H9 (cell line): ENCODE measurements around the gene MN1. TPM values are rescaled to one million over a fixed set of nuclear protein-coding genes. Genes with fewer than 3 reads are reported as not detected.

ENCODE experiments used
- DNase-seq: peaks from one replicate; pipeline ENCODE4 v3.0.0-alpha.2; 2017
- H2AFZ ChIP-seq: one replicate; pipeline ENCODE4 v1.6.1; 2013; ENCODE audit warnings: mild to moderate bottlenecking, low read length, control low read depth, moderate library complexity
- H2AK5ac ChIP-seq: 2 replicates; pipeline ENCODE4 v1.6.1; 2013; ENCODE audit warnings: low read length, control low read depth, mixed read lengths; ENCODE audit not compliant: insufficient read length
- H2BK120ac ChIP-seq: one replicate; pipeline ENCODE4 v1.6.1; 2013; ENCODE audit warnings: low read depth, mild to moderate bottlenecking, low read length, control low read depth, inconsistent platforms; ENCODE audit not compliant: poor library complexity, severe bottlenecking
- H2BK12ac ChIP-seq: 2 replicates; pipeline ENCODE4 v1.6.1; 2013; ENCODE audit warnings: low read length, control low read depth, mixed read lengths, low read depth; ENCODE audit not compliant: insufficient read length
- H2BK15ac ChIP-seq: 2 replicates; pipeline ENCODE4 v1.6.1; 2013; ENCODE audit warnings: low read depth, low read length, control low read depth
- H2BK20ac ChIP-seq: one replicate; pipeline ENCODE4 v1.6.1; 2013; ENCODE audit warnings: low read depth, mild to moderate bottlenecking, low read length, control low read depth, inconsistent platforms; ENCODE audit not compliant: poor library complexity, severe bottlenecking
- H2BK5ac ChIP-seq: 2 replicates; pipeline ENCODE4 v1.6.1; 2013; ENCODE audit warnings: low read length, control low read depth, mixed read lengths; ENCODE audit not compliant: insufficient read length
- H3K14ac ChIP-seq: 2 replicates; pipeline ENCODE4 v1.6.1; 2013; ENCODE audit warnings: low read length, control low read depth; ENCODE audit not compliant: insufficient read depth
- H3K18ac ChIP-seq: 2 replicates; pipeline ENCODE4 v1.6.1; 2013; ENCODE audit warnings: low read depth, mild to moderate bottlenecking, mixed read lengths, low read length, control low read depth; ENCODE audit not compliant: insufficient read length
- H3K23ac ChIP-seq: 2 replicates; pipeline ENCODE4 v1.6.1; 2013; ENCODE audit warnings: low read length, control low read depth, mixed read lengths, low read depth; ENCODE audit not compliant: insufficient read length
- H3K23me2 ChIP-seq: 2 replicates; pipeline ENCODE4 v1.6.1; 2013; ENCODE audit warnings: low read depth, mild to moderate bottlenecking, mixed read lengths, low read length, control low read depth; ENCODE audit not compliant: insufficient read length, poor library complexity, severe bottlenecking
- H3K27ac ChIP-seq: 2 replicates; pipeline ENCODE4 v1.5.1; 2013; ENCODE audit warnings: low read length, control low read depth, mixed read lengths, low read depth; ENCODE audit not compliant: insufficient read length
- H3K27me3 ChIP-seq: 2 replicates; pipeline ENCODE4 v1.6.1; 2013; ENCODE audit warnings: low read length, control low read depth, inconsistent platforms; ENCODE audit not compliant: insufficient read depth
- H3K4ac ChIP-seq: 2 replicates; pipeline ENCODE4 v1.6.1; 2013; ENCODE audit warnings: low read depth, mild to moderate bottlenecking, control low read depth, inconsistent platforms, low read length, moderate library complexity
- H3K4me1 ChIP-seq: 2 replicates; pipeline ENCODE4 v1.6.1; 2013; ENCODE audit warnings: low read length, control low read depth, inconsistent platforms; ENCODE audit not compliant: insufficient read depth
- H3K4me2 ChIP-seq: 2 replicates; pipeline ENCODE4 v1.6.1; 2013; ENCODE audit warnings: low read length, control low read depth, mixed read lengths; ENCODE audit not compliant: insufficient read length, insufficient read depth
- H3K56ac ChIP-seq: 2 replicates; pipeline ENCODE4 v1.6.1; 2013; ENCODE audit warnings: low read depth, mild to moderate bottlenecking, mixed read lengths, low read length, control low read depth; ENCODE audit not compliant: insufficient read length
- H3K79me1 ChIP-seq: 2 replicates; pipeline ENCODE4 v1.6.1; 2013; ENCODE audit warnings: low read depth, mild to moderate bottlenecking, moderate library complexity, low read length, control low read depth, inconsistent platforms; ENCODE audit not compliant: insufficient read depth, poor library complexity, severe bottlenecking
- H3K79me2 ChIP-seq: 2 replicates; pipeline ENCODE4 v1.6.1; 2013; ENCODE audit warnings: low read length, control low read depth, inconsistent platforms; ENCODE audit not compliant: insufficient read depth
- H3K9ac ChIP-seq: 2 replicates; pipeline ENCODE4 v1.6.1; 2013; ENCODE audit warnings: low read length, control low read depth, mixed read lengths; ENCODE audit not compliant: insufficient read length; ENCODE audit errors: extremely low read depth
- H3K9me3 ChIP-seq: one replicate; pipeline ENCODE4 v1.6.1; 2013; ENCODE audit warnings: low read depth, low read length, inconsistent platforms; ENCODE audit not compliant: control insufficient read depth
- H3T11ph ChIP-seq: one replicate; pipeline ENCODE4 v1.6.1; 2013; ENCODE audit warnings: mild to moderate bottlenecking, low read length, control low read depth, inconsistent platforms
- H4K20me1 ChIP-seq: one replicate; pipeline ENCODE4 v1.6.1; 2013; ENCODE audit not compliant: control insufficient read depth, insufficient read length, insufficient read depth
- H4K5ac ChIP-seq: 2 replicates; pipeline ENCODE4 v1.6.1; 2013; ENCODE audit warnings: low read depth, mild to moderate bottlenecking, mixed read lengths, low read length, control low read depth; ENCODE audit not compliant: insufficient read length
- H4K8ac ChIP-seq: replicated peaks from 2 replicates; pipeline ENCODE4 v1.6.1; 2013; ENCODE audit warnings: low read length, control low read depth, mixed read lengths, low read depth; ENCODE audit not compliant: insufficient read length
- H4K91ac ChIP-seq: 2 replicates; pipeline ENCODE4 v1.6.1; 2013; ENCODE audit warnings: low read depth, mild to moderate bottlenecking, moderate library complexity, mixed read lengths, low read length, control low read depth; ENCODE audit not compliant: insufficient read length
- H3K27ac Mint-ChIP-seq, 3 experiments: 2 replicates in 2 of 3; 3 replicates in 1 of 3; pipeline ENCODE4 v1.8.0; 2020 to 2021; ENCODE audit warnings: mixed read lengths in 3 of 3, mild to moderate bottlenecking in 1 of 3, moderate library complexity in 1 of 3
- H3K27me3 Mint-ChIP-seq: 2 replicates; pipeline ENCODE4 v1.8.0; 2021; ENCODE audit warnings: low read depth, mild to moderate bottlenecking, moderate library complexity, mixed read lengths
- H3K36me3 Mint-ChIP-seq, 3 experiments: 2 replicates in 2 of 3; 3 replicates in 1 of 3; pipeline ENCODE4 v1.8.0; 2020 to 2021; ENCODE audit warnings: low read depth in 3 of 3, mixed read lengths in 3 of 3; ENCODE audit not compliant: insufficient read depth in 1 of 3
- H3K4me1 Mint-ChIP-seq, 2 experiments: 2 replicates each; pipeline ENCODE4 v1.8.0; 2020; ENCODE audit warnings: mixed read lengths in 2 of 2
- H3K4me3 Mint-ChIP-seq, 2 experiments: 2 replicates in 1 of 2; 3 replicates in 1 of 2; pipeline ENCODE4 v1.8.0; 2020 to 2021; ENCODE audit warnings: mild to moderate bottlenecking in 2 of 2, mixed read lengths in 2 of 2, moderate library complexity in 1 of 2
- H3K9me3 Mint-ChIP-seq, 2 experiments: 2 replicates in 1 of 2; 3 replicates in 1 of 2; pipeline ENCODE4 v1.8.0; 2020; ENCODE audit warnings: mild to moderate bottlenecking in 2 of 2, mixed read lengths in 2 of 2, moderate library complexity in 1 of 2
- CTCF ChIP-seq: fragments of 200-600 bp; sonication (generic); conservative IDR thresholded peaks from 3 replicates; pipeline ENCODE4 v1.8.0; 2021; ENCODE audit warnings: antibody characterized with exemption, mild to moderate bottlenecking
- WGBS: extraction: QIAGEN DNeasy Blood & Tissue Kit; methylation state at CpG from one replicate; pipeline ENCODE4 v1.1.7; 2013; ENCODE audit warnings: missing lambda C conversion rate, low lambda C conversion rate, mixed read lengths; ENCODE audit not compliant: insufficient read length; ENCODE audit errors: extremely low coverage; 5-methylcytosine and 5-hydroxymethylcytosine counted together
- total RNA-seq: library from RNA; stranded (reverse); gene quantifications from 2 replicates; pipeline ENCODE4 v1.2.1, GENCODE V29; 2021

MN1 gene
- total RNA-seq, 1 experiment from 2014 or later, result 2.8 TPM

GRCh38 chr22:27816552-27816951 lies 15.0 kb upstream of the MN1 start:
- no peak overlapping the region for H3K9ac ChIP-seq
- H3K4me2 ChIP-seq, result no peak overlapping the region
- H3K79me2 ChIP-seq, result no peaks in the 10 kb centered on the region
- H4K91ac ChIP-seq, result no peak overlapping the region
- peaks cover 0 to 2% (median 0%) of the 10 kb centered on the region in 3 experiments; a peak in 1 of 7 replicates for H3K36me3 Mint-ChIP-seq
- H3K56ac ChIP-seq, result no peak overlapping the region
- no peak overlapping the region for H3K27ac ChIP-seq
- no peak overlapping the region for H2BK5ac ChIP-seq
- no peaks in the 10 kb centered on the region for H3K4me1 ChIP-seq
- no peak overlapping the region for H2BK20ac ChIP-seq
- no peak overlapping the region for H4K5ac ChIP-seq
- DNase-seq, result no peak
- no peaks in the 10 kb centered on the region for H3K27me3 ChIP-seq
- H3K4me1 Mint-ChIP-seq, result peaks cover 10 to 11% of the 10 kb centered on the region in 2 experiments
- no peak overlapping the region for H3K27ac Mint-ChIP-seq
- H2BK15ac ChIP-seq, result no peak overlapping the region
- no peak overlapping the region for H3K4ac ChIP-seq
- H2AK5ac ChIP-seq, result no peak overlapping the region
- no peak overlapping the region for H4K8ac ChIP-seq
- H3K23me2 ChIP-seq, result no peaks in the 10 kb centered on the region
- H3K23ac ChIP-seq, result no peak overlapping the region
- H4K20me1 ChIP-seq, result no peaks in the 10 kb centered on the region
- H2BK12ac ChIP-seq, result no peak overlapping the region
- H3K14ac ChIP-seq, result no peak overlapping the region
- H3K4me3 Mint-ChIP-seq, result no peak overlapping the region
- H2BK120ac ChIP-seq, result no peak overlapping the region
- peaks cover 10% of the 10 kb centered on the region for H3K27me3 Mint-ChIP-seq
- no peak overlapping the region for H2AFZ ChIP-seq
- H3K9me3 ChIP-seq, result no peaks in the 10 kb centered on the region
- no peaks in the 10 kb centered on the region for H3K79me1 ChIP-seq
- WGBS, result no CpG with 5 or more reads among the region's 3 CpGs
- H3T11ph ChIP-seq, result no peak overlapping the region
- no peak for TF ChIP-seq CTCF
- peaks cover 0 to 3% of the 10 kb centered on the region in 2 experiments; a peak in 1 of 5 replicates for H3K9me3 Mint-ChIP-seq
- no peak overlapping the region for H3K18ac ChIP-seq
